Endothelial cell of umbilical vein (primary cell): Measurements from ENCODE around the gene ENDOD1. TPM values are rescaled to one million over a fixed set of nuclear protein-coding genes. Genes with fewer than 3 reads are reported as not detected.

ENCODE experiments used
- BruUV-seq: library from RNA; stranded (reverse); fragments of 400-500 nt; replicated peaks from 2 replicates; lab custom pipeline; 2021; lab: Mats Ljungman, UMichigan
- CTCF ChIA-PET: fragments of 300-600, 350-600 bp; sonication (Branson Sonifier 250); formaldehyde crosslinking; loops from one replicate; lab custom pipeline; 2021; ENCODE audit warnings: antibody characterized with exemption, inconsistent platforms; lab: Charles Lee
- POLR2A ChIA-PET: fragments of 300-600, 350-600 bp; sonication (Branson Sonifier 250); formaldehyde crosslinking; loops from one replicate; lab custom pipeline; 2021; ENCODE audit warnings: antibody characterized with exemption, inconsistent platforms; lab: Charles Lee
- DNase-seq: peaks from one replicate; pipeline ENCODE4 v3.0.0-alpha.2; 2011; ENCODE audit warnings: low read depth, low spot score
- FAIRE-seq: peaks from 2 replicates; lab custom pipeline; 2011; peaks lifted over from hg19 to GRCh38; lab: Jason Lieb, UNC
- H2AFZ ChIP-seq: 2 replicates; pipeline ENCODE4 v1.6.0; 2012; ENCODE audit warnings: low read depth, low read length, control low read depth, inconsistent platforms
- H3K27ac ChIP-seq: 2 replicates; pipeline ENCODE4 v1.5.1; 2011; ENCODE audit warnings: low read depth, mild to moderate bottlenecking, control low read depth, low read length, moderate library complexity; ENCODE audit not compliant: insufficient read depth
- H3K27me3 ChIP-seq, 2 experiments: 2 replicates each; pipeline versions ENCODE4 v1.6.0 to v1.6.1; 2011; ENCODE audit warnings: low read length in 2 of 2, mixed read lengths in 1 of 2; ENCODE audit not compliant: control insufficient read depth in 2 of 2, insufficient read depth in 2 of 2
- H3K36me3 ChIP-seq, 2 experiments: 2 replicates in 1 of 2; 3 replicates in 1 of 2; pipeline ENCODE4 v1.5.1; 2011; ENCODE audit warnings: low read length in 2 of 2, mild to moderate bottlenecking in 1 of 2, moderate library complexity in 1 of 2; ENCODE audit not compliant: control insufficient read depth in 2 of 2, insufficient read depth in 2 of 2; ENCODE audit errors: extremely low read depth in 1 of 2
- H3K4me1 ChIP-seq: 3 replicates; pipeline ENCODE4 v1.5.1; 2011; ENCODE audit warnings: mild to moderate bottlenecking, low read length; ENCODE audit not compliant: control insufficient read depth, insufficient read depth; ENCODE audit errors: extremely low read depth
- H3K4me2 ChIP-seq: 2 replicates; pipeline ENCODE4 v1.6.1; 2011; ENCODE audit warnings: low read length, control low read depth, mixed read lengths; ENCODE audit not compliant: insufficient read depth
- H3K4me3 ChIP-seq, 3 experiments: fragments of 200-600 bp in 1 of 3; sonication (generic), shearing (Covaris generic) in 1 of 3; replicated peaks in 1 of 3; 2 replicates each; pipeline ENCODE4 v1.5.1; 2011 to 2016; ENCODE audit warnings: control low read depth in 3 of 3, low read length in 3 of 3, mild to moderate bottlenecking in 2 of 3, inconsistent platforms in 1 of 3, low read depth in 1 of 3, moderate library complexity in 1 of 3; ENCODE audit not compliant: insufficient read depth in 1 of 3
- H3K79me2 ChIP-seq: 2 replicates; pipeline ENCODE4 v1.6.0; 2012; ENCODE audit warnings: low read length, inconsistent platforms; ENCODE audit not compliant: control insufficient read depth, insufficient read depth
- H3K9ac ChIP-seq: replicated peaks from 2 replicates; pipeline ENCODE3; 2011; ENCODE audit warnings: low read length, control low read depth; ENCODE audit not compliant: insufficient read depth; ENCODE audit errors: extremely low read depth
- H3K9me1 ChIP-seq: replicated peaks from 3 replicates; pipeline ENCODE4 v1.6.0; 2011; ENCODE audit warnings: mild to moderate bottlenecking, low read length; ENCODE audit not compliant: control insufficient read depth, insufficient read depth; ENCODE audit errors: extremely low read depth
- H3K9me3 ChIP-seq: replicated peaks from 2 replicates; pipeline ENCODE4 v1.5.1; 2012; ENCODE audit warnings: low read length, inconsistent platforms; ENCODE audit not compliant: control insufficient read depth, insufficient read depth
- H4K20me1 ChIP-seq: replicated peaks from 2 replicates; pipeline ENCODE3; 2011; ENCODE audit warnings: mild to moderate bottlenecking, low read length; ENCODE audit not compliant: control insufficient read depth, insufficient read depth; ENCODE audit errors: extremely low read depth
- CTCF ChIP-seq, 2 donors: IDR thresholded peaks; 1 replicate in 1 of 2; 2 replicates in 1 of 2; pipeline ENCODE4 v1.5.1; 2011; ENCODE audit warnings: low read length in 2 of 2, mild to moderate bottlenecking in 2 of 2, moderate library complexity in 2 of 2, control low read depth in 1 of 2, inconsistent platforms in 1 of 2, low read depth in 1 of 2; ENCODE audit not compliant: insufficient read depth in 1 of 2; ENCODE audit errors: extremely low read depth in 1 of 2
- EZH2 ChIP-seq: IDR thresholded peaks from 2 replicates; pipeline ENCODE4 v1.6.1; 2012; ENCODE audit warnings: borderline replicate concordance, low read depth, mild to moderate bottlenecking, moderate library complexity, low read length, inconsistent platforms; ENCODE audit not compliant: severe bottlenecking
- FOS ChIP-seq: IDR thresholded peaks from 2 replicates; pipeline ENCODE4 v1.6.1; 2011; ENCODE audit warnings: mild to moderate bottlenecking, low read length, moderate library complexity, borderline replicate concordance; ENCODE audit not compliant: insufficient read depth
- GATA2 ChIP-seq: IDR thresholded peaks from 2 replicates; pipeline ENCODE4 v1.7.0; 2011; ENCODE audit warnings: low read depth, mild to moderate bottlenecking, moderate library complexity, mixed read lengths, low read length; ENCODE audit not compliant: insufficient read length, insufficient read depth
- JUN ChIP-seq: IDR thresholded peaks from 2 replicates; pipeline ENCODE4 v1.6.1; 2011; ENCODE audit warnings: borderline replicate concordance, low read depth; ENCODE audit not compliant: insufficient read length, insufficient read depth
- MAX ChIP-seq: IDR thresholded peaks from 2 replicates; pipeline ENCODE4 v1.6.1; 2011; ENCODE audit not compliant: insufficient read depth, insufficient read length
- MYC ChIP-seq: IDR thresholded peaks from one replicate; pipeline ENCODE4 v1.6.1; 2011; ENCODE audit warnings: mild to moderate bottlenecking, low read depth, low read length
- POLR2A ChIP-seq: IDR thresholded peaks from 2 replicates; pipeline ENCODE4 v1.6.1; 2012; ENCODE audit warnings: low read depth, mild to moderate bottlenecking, control low read depth, low read length
- POLR2AphosphoS5 ChIP-seq: IDR thresholded peaks from 2 replicates; pipeline ENCODE4 v1.6.1; 2012; ENCODE audit warnings: low read depth, mild to moderate bottlenecking, control low read depth, low read length, moderate library complexity; ENCODE audit not compliant: insufficient read depth
- dilution Hi-C: fragments of 300-500 bp; cut with MboI; formaldehyde crosslinking; loops from one replicate; pipeline ENCODE4 v1.15.0; 2019; ENCODE audit warnings: low sequenced_read_pairs; ENCODE audit not compliant: extremely low pct_ligation_motif_present
- intact Hi-C: fragments of 100-400 bp; cut with micrococcal nuclease; formaldehyde crosslinking; loops from one replicate; pipeline ENCODE4 v1.10.0; 2022
- polyA plus RNA-seq, 4 experiments: library from polyadenylated mRNA; depleted of rRNA in 3 of 4; stranded (reverse) in 3 of 4; unstranded in 1 of 4; fragments of >200 nt; gene quantifications; 2 replicates each; pipeline versions ENCODE4 v1.2.1 to v1.2.3, GENCODE V29; 2011 to 2012; ENCODE audit warnings: missing spikeins in 1 of 4
- total RNA-seq: library from RNA; stranded (reverse); gene quantifications from 2 replicates; pipeline ENCODE4 v1.2.3, GENCODE V29; 2021

Gene ENDOD1
- total and polyA plus RNA-seq, 2 donors (not counting 3 experiments of a cell fraction or from before 2014, with no cell fraction given) = 10.5 to 20.5 TPM

DNA sequence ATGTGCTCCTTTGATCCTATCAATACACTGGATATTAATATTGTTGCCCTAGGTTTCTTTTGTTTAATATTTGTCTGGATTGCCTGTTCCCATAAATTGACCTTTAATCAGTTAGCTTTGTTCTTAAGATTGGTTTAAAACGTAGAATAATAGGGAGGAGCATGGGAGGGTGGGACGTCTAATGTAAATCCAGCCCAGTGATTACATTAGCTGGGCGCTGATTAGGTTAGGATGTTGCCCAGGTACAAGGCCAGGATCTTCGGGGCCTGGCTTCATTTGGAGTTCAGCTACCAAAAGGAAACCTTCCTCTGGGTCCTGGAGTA is 23.0 kb upstream of the ENDOD1 start, which contains the start of gene SRSF8:
SRSF8 (plus strand) TSS at position 204 of the 323 bp plus-strand sequence. CDS start 308 bp downstream, outside the sequence.
- Histone ChIP-seq H3K4me1 (peaks cover 19% of the 10 kb centered on the region), H3K36me3 (no peaks in the 10 kb centered on the region), H3K27ac (peak within 1 kb of the TSS; percentile 62), H3K4me2 (peak within 1 kb of the TSS; percentile 99), H3K27me3 (peaks cover 4 to 7% of the 10 kb centered on the region in 2 experiments), H2AFZ (peak within 1 kb of the TSS; percentile 86), H3K4me3 (peak within 1 kb of the TSS; percentile 78 to 98 (median 79)), H3K9me1 (no peaks in the 10 kb centered on the region), H3K9me3 (no peaks in the 10 kb centered on the region), H3K9ac (peak within 1 kb of the TSS; percentile 75), H3K79me2 (peaks cover 16% of the 10 kb centered on the region), H4K20me1 (no peaks in the 10 kb centered on the region)
- FAIRE-seq (no peak), DNase-seq (no peak)
- ChIA-PET CTCF (interaction anchor here (0.6 to 6.7 kb wide), 31 partner anchors 8 to 1361 kb away, joined by 3 to 96 read pairs (median 4); partner anchors contain the start of genes CWC15, ENDOD1, KDM4D and KDM4F), POLR2A (interaction anchor here (1.1 to 1.6 kb wide), 4 partner anchors 23 to 93 kb away, joined by 5 to 9 read pairs (median 6); partner anchors contain the start of genes CWC15, ENDOD1 and KDM4D)
- TF ChIP-seq GATA2 = no peak
- TF ChIP-seq POLR2A = no peak
- no peak for TF ChIP-seq POLR2AphosphoS5
- TF ChIP-seq JUN = no peak
- TF ChIP-seq EZH2 = no peak
- no peak for TF ChIP-seq FOS
- no peak for TF ChIP-seq MYC
- TF ChIP-seq CTCF (IDR thresholded peaks at IDR 0.05; ENCODE audit: extremely low read depth in 1 of 2, insufficient read depth in 1 of 2, low read depth in 1 of 2, low read length in 2 of 2) = no peak
- TF ChIP-seq MAX = no peak
- no TSS peak for BruUV-seq
- dilution Hi-C loops = no loop called here
- intact Hi-C loops = loop anchor here (1.0 to 2.0 kb wide), 5 partner anchors 93 to 724 kb away; partner anchors contain the start of genes CEP57, CWC15, KDM4D and SESN3
